HepG2 (cell line): ENCODE measurements around the gene INPP5K. TPM values are rescaled to one million over a fixed set of nuclear protein-coding genes. Genes with fewer than 3 reads are reported as not detected.

Source experiments
- HNRNPH1 ChIP-seq: fragments of 200-400 bp; formaldehyde crosslinking; optimal IDR thresholded peaks from 2 replicates; pipeline ENCODE3; 2017; ENCODE audit warnings: mild to moderate bottlenecking, low read depth, low read length
- IKZF1 ChIP-seq: fragments of 450-650 bp; IDR thresholded peaks from 2 replicates; pipeline ENCODE4 v1.7.1; 2016
- PRMT3 ChIP-seq: sonication (generic); formaldehyde crosslinking; IDR thresholded peaks from 2 replicates; pipeline ENCODE4 v1.8.1; 2022; ENCODE audit warnings: low read depth, mild to moderate bottlenecking, moderate library complexity, missing genetic modification reagents, borderline replicate concordance
- SIN3A ChIP-seq: IDR thresholded peaks from 2 replicates; pipeline ENCODE4 v1.6.1; 2011; ENCODE audit warnings: low read depth, mild to moderate bottlenecking, control low read depth, low read length, borderline replicate concordance
- SP140L ChIP-seq: sonication (generic); formaldehyde crosslinking; IDR thresholded peaks from 2 replicates; pipeline ENCODE4 v1.4.0; 2020; ENCODE audit warnings: missing genetic modification reagents, borderline replicate concordance
- THAP11 ChIP-seq: IDR thresholded peaks from 2 replicates; pipeline ENCODE4 v1.6.1; 2016; ENCODE audit warnings: missing biosample characterization, missing genetic modification reagents
- U2AF2 ChIP-seq: fragments of 200-400 bp; formaldehyde crosslinking; IDR thresholded peaks from 2 replicates; pipeline ENCODE4 v1.6.1; 2017; ENCODE audit warnings: low read depth, mild to moderate bottlenecking, low read length
- ZSCAN30 ChIP-seq: sonication (generic); formaldehyde crosslinking; IDR thresholded peaks from 2 replicates; pipeline ENCODE4 v1.5.0; 2020; ENCODE audit warnings: mild to moderate bottlenecking, missing genetic modification reagents
- polyA plus RNA-seq, 8 experiments: library from polyadenylated mRNA; depleted of rRNA in 3 of 8; stranded (reverse) in 7 of 8; unstranded in 1 of 8; fragments of >200 nt; fragmentation: Illumina TruSeq in 4 of 8; extraction: Trizol in 4 of 8; gene quantifications; 2 replicates each; pipeline versions ENCODE4 v1.2.1 to v1.2.3, GENCODE V29; 2011 to 2016; ENCODE audit warnings: low read depth in 4 of 8, missing spikeins in 1 of 8, mixed read lengths in 1 of 8; ENCODE audit not compliant: insufficient read depth in 1 of 8
- total RNA-seq, 5 experiments: library from RNA; depleted of rRNA; stranded (reverse); fragments of >200 nt; fragmentation: Illumina TruSeq; extraction: Trizol; gene quantifications; 2 replicates each; pipeline ENCODE4 v1.2.3, GENCODE V29; 2016; ENCODE audit warnings: low read depth in 1 of 5
- TF ChIP-seq, protein P1 (sequence below): sonication (generic); formaldehyde crosslinking; IDR thresholded peaks from 2 replicates; pipeline ENCODE4 v1.4.0; 2020; ENCODE audit warnings: low read depth, mild to moderate bottlenecking, missing genetic modification reagents
- TF ChIP-seq, protein P2 (sequence below): IDR thresholded peaks from 2 replicates; pipeline ENCODE4 v1.6.1; 2018; ENCODE audit warnings: missing genetic modification reagents
- TF ChIP-seq, protein P3 (sequence below): sonication (generic); formaldehyde crosslinking; IDR thresholded peaks from 2 replicates; pipeline ENCODE4 v1.4.0; 2020; ENCODE audit warnings: missing genetic modification reagents

INPP5K gene
- total and polyA plus RNA-seq, 2 of the 13 experiments (the other 11 are each of a cell fraction or from before 2014, with no cell fraction given), result 4.8 to 9.6 TPM

DNA sequence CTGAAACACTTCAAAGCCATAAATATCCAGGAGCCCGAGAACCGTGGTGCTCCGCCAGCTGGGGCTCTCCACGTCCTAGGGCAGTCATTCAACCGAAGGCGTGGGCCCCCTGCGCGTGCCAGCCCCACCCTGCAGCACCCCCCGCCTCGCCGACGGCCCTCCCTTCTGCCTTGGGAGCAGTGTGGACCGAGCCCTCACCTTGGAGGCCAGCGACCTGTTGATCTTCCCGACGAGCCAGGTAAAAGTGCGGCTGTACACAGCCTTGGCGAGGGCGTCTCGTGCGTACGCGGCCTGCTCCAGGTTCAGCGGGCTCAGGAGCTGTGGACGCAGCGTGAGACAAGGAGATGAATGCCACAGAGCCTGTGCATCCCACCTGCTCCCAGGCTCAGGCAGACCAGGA, 38.0 kb downstream of the INPP5K start (continued):
- TF ChIP-seq PRMT3 (no peak), THAP11 (CRISPR knock-in tag) (no peak), SIN3A (no peak), U2AF2 (no peak), ZSCAN30 (no peak), SP140L (CRISPR knock-in tag) (no peak), IKZF1 (no peak), HNRNPH1 (no peak)
- TF ChIP-seq, protein P1, sequence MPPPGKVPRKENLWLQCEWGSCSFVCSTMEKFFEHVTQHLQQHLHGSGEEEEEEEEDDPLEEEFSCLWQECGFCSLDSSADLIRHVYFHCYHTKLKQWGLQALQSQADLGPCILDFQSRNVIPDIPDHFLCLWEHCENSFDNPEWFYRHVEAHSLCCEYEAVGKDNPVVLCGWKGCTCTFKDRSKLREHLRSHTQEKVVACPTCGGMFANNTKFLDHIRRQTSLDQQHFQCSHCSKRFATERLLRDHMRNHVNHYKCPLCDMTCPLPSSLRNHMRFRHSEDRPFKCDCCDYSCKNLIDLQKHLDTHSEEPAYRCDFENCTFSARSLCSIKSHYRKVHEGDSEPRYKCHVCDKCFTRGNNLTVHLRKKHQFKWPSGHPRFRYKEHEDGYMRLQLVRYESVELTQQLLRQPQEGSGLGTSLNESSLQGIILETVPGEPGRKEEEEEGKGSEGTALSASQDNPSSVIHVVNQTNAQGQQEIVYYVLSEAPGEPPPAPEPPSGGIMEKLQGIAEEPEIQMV (CRISPR knock-in tag), result no peak
- TF ChIP-seq, protein P2, sequence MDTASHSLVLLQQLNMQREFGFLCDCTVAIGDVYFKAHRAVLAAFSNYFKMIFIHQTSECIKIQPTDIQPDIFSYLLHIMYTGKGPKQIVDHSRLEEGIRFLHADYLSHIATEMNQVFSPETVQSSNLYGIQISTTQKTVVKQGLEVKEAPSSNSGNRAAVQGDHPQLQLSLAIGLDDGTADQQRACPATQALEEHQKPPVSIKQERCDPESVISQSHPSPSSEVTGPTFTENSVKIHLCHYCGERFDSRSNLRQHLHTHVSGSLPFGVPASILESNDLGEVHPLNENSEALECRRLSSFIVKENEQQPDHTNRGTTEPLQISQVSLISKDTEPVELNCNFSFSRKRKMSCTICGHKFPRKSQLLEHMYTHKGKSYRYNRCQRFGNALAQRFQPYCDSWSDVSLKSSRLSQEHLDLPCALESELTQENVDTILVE (CRISPR knock-in tag), result no peak
- TF ChIP-seq, protein P3, sequence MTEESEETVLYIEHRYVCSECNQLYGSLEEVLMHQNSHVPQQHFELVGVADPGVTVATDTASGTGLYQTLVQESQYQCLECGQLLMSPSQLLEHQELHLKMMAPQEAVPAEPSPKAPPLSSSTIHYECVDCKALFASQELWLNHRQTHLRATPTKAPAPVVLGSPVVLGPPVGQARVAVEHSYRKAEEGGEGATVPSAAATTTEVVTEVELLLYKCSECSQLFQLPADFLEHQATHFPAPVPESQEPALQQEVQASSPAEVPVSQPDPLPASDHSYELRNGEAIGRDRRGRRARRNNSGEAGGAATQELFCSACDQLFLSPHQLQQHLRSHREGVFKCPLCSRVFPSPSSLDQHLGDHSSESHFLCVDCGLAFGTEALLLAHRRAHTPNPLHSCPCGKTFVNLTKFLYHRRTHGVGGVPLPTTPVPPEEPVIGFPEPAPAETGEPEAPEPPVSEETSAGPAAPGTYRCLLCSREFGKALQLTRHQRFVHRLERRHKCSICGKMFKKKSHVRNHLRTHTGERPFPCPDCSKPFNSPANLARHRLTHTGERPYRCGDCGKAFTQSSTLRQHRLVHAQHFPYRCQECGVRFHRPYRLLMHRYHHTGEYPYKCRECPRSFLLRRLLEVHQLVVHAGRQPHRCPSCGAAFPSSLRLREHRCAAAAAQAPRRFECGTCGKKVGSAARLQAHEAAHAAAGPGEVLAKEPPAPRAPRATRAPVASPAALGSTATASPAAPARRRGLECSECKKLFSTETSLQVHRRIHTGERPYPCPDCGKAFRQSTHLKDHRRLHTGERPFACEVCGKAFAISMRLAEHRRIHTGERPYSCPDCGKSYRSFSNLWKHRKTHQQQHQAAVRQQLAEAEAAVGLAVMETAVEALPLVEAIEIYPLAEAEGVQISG, result no peak
